Duodenal mucosa (tissue), 2 donors: Measurements from ENCODE around the gene IPO11.
"Not testable (repeated sequence)": the region's sequence is repeated elsewhere in the genome, so short reads cannot be mapped to it uniquely, and the experiment has no call there.

Source experiments
- H3K27ac ChIP-seq: one replicate; pipeline ENCODE4 v1.7.0; 2013; ENCODE audit warnings: low read depth, low read length
- H3K27me3 ChIP-seq, 2 donors: one replicate each; pipeline ENCODE4 v1.7.0; 2013; ENCODE audit warnings: low read length in 2 of 2, control low read depth in 1 of 2; ENCODE audit not compliant: insufficient read depth in 2 of 2, control insufficient read depth in 1 of 2
- H3K36me3 ChIP-seq, 2 donors: one replicate each; pipeline ENCODE4 v1.7.0; 2013; ENCODE audit warnings: low read length in 2 of 2, control low read depth in 1 of 2; ENCODE audit not compliant: insufficient read depth in 2 of 2, control insufficient read depth in 1 of 2
- H3K4me1 ChIP-seq, 2 donors: one replicate each; pipeline ENCODE4 v1.7.0; 2013; ENCODE audit warnings: low read length in 2 of 2, control low read depth in 1 of 2; ENCODE audit not compliant: insufficient read depth in 2 of 2, control insufficient read depth in 1 of 2
- H3K4me3 ChIP-seq, 2 donors: one replicate each; pipeline ENCODE4 v1.7.0; 2013; ENCODE audit warnings: low read length in 2 of 2, low read depth in 1 of 2
- H3K9ac ChIP-seq, 2 donors: one replicate each; pipeline ENCODE4 v1.7.0; 2013; ENCODE audit warnings: low read length in 2 of 2, low read depth in 1 of 2
- H3K9me3 ChIP-seq, 2 donors: one replicate each; pipeline ENCODE4 v1.7.0; 2013; ENCODE audit warnings: low read length in 2 of 2, control low read depth in 1 of 2; ENCODE audit not compliant: control insufficient read depth in 1 of 2

Gene IPO11

DNA sequence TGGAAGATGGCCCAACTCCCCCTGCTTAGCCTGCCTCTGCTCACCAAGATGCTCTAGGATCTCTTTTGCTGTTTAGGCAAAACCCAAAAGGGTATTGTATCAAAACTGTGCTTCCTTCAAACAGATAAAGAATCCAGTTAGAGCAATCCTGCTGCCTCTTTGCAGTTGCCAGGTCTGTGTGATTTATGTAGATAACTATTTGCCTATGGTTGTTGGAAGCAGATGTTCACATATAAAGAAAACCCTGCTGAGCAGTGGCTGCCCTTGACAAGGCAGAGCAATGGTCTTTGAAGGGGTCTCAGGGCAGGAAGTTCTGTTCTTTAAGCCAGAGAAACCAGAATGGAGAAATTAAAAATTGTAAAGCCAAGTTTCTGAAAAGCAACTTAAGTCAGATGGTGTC is 234.7 kb downstream of the IPO11 start:
- Histone ChIP-seq H3K36me3 (no peaks in the 10 kb centered on the region), H3K4me3 (no peak overlapping the region), H3K4me1 (no peaks in the 10 kb centered on the region), H3K9ac (no peak overlapping the region), H3K27ac (no peak overlapping the region), H3K27me3 (no peaks in the 10 kb centered on the region), H3K9me3 (no peaks in the 10 kb centered on the region)

DNA sequence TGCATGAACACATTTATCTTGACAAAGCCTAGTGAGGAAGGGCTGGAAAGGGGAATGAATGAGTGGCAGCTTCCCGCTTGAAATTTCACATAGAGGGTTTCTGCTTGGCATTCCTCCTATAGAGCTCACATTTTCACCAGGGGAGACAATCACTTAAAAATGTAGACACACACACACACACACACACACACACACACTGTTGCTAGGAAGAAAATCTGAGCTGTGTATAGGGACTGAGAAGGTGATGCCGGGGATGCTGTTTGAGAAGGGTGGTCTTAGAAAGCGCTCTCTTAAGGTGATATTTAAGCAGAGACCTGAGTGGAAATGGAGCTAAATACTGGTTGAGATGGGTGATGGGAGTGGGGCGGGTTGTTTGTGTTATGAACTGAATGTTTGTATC is 236.5 kb downstream of the IPO11 start:
- no peaks in the 10 kb centered on the region for H3K4me1 ChIP-seq
- no peaks in the 10 kb centered on the region for H3K36me3 ChIP-seq
- no peaks in the 10 kb centered on the region for H3K27me3 ChIP-seq
- H3K9me3 ChIP-seq, result no peaks in the 10 kb centered on the region
- H3K4me3 ChIP-seq, result no peak overlapping the region
- H3K9ac ChIP-seq, result no peak overlapping the region
- H3K27ac ChIP-seq, result no peak overlapping the region

DNA sequence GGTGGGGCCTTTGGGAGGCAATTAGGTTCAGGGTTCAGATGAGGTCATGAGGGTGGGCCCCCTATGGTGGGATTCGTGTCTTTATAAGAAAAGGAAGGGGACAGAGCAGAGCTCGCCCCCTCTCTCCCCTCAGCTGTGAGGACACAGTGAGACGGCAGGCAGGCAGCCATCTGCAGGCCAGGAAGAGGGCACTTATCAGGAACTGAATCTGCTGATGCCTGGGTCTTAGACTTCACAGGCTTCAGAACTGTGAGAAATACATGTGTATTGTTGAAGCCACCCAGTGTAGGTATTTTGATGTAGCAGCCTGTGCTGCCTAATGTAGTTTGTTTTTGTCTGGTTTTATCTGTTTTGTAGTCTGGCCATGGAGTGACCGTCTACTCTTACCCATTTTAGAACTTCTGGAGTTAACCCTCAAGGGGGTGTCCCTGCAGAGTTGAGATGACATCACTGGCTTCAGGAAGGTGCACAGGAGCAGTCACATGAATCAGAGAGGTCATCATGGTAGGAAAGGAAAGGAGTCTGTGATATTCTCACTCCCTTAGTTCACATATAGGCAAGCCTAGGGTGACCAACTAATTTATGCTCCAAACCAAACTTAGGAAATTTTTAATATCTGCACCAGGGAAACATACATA is 237.0 kb downstream of the IPO11 start:
- H3K27ac ChIP-seq, result no peak overlapping the region
- no peak overlapping the region for H3K4me3 ChIP-seq
- no peak overlapping the region for H3K9ac ChIP-seq
- H3K4me1 ChIP-seq, result no peaks in the 10 kb centered on the region
- H3K27me3 ChIP-seq, result no peaks in the 10 kb centered on the region
- no peaks in the 10 kb centered on the region for H3K9me3 ChIP-seq
- no peaks in the 10 kb centered on the region for H3K36me3 ChIP-seq

DNA sequence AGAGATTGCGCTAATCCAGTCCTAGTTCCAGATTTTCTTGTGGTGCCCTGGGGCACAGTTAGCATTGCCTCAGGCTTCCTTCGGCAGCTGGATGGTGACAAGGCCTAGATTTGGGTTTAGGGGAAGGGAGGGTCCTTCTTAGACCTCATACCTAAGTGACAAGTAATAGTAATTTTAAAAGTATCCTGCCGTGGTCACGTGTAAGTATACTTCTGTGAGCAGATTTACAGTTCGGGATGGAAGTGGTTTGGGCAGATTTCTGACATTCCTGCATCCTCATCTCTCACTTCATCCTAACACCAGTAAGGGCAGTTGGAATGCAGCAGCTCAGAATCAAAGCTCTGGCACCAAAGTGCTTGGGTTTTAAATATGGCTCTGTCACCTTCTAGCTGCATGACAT is 237.6 kb downstream of the IPO11 start:
- Histone ChIP-seq H3K4me3 (no peak overlapping the region), H3K9ac (no peak overlapping the region), H3K36me3 (no peaks in the 10 kb centered on the region), H3K27ac (no peak overlapping the region), H3K9me3 (no peaks in the 10 kb centered on the region), H3K27me3 (no peaks in the 10 kb centered on the region), H3K4me1 (no peaks in the 10 kb centered on the region)

DNA sequence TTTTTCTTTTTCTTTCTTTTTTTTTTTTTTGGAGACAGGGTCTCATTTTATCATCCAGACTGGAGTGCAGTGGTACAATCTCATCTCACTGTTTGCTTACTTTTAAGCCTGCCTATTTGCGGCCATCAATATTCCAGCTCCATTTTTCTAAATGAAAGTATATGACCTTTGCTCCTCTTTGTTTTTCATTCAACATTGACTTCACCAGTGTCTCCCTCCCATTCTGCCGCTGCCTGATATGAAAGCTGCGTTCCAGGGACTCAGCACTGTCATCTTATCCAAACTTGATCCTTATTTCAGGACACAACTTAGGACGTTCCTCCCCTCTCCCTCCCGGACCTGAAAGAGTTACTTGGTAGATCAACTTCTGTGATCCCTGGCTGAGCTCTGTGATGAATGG is 239.7 kb downstream of the IPO11 start:
- Histone ChIP-seq H3K4me3 (no peak overlapping the region), H3K9ac (no peak overlapping the region), H3K9me3 (no peaks in the 10 kb centered on the region), H3K27ac (no peak overlapping the region), H3K4me1 (no peaks in the 10 kb centered on the region), H3K27me3 (no peaks in the 10 kb centered on the region), H3K36me3 (no peaks in the 10 kb centered on the region)

DNA sequence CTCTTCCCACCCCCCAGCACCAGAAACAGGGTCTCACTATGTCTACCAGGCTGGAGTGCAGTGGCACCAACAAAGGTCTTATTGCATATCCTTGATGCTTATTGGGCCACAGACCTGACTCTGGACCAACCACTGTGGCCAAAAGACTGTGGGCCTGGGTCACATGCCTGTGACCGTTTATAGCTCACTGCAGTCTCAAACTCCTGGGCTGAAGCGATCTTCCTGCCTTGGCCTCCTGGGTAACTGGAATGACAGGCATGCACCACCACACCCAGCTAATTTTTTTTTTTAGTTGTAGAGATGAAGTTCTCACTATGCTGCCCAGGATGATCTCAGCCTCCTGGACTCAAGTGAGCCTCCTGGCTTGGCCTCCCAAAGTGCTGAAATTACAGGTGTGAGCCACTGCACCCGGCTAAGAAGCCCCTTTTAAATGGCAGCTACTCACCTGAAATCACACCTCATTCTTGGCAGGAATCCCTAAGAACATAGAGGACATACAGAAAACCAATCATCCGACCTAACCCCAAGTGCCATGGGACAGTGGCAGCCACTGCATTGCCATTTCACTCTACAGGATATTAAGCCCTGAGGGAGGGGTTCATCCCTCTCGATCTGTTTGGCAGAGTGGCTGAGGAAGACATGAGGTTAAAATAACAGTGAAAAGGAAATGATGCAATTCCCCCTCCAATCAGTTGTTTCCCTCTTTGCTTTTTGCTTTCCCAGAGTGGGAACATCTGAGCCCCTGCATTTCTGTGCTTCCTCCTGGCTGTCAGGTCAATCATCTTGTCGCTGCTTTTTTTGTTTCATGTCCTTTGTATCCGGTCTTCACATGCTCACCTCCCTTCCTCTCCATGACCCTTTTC is 240.7 kb downstream of the IPO11 start:
- no peak overlapping the region for H3K9ac ChIP-seq
- no peak overlapping the region for H3K4me3 ChIP-seq
- H3K9me3 ChIP-seq, result no peaks in the 10 kb centered on the region
- H3K27me3 ChIP-seq, result no peaks in the 10 kb centered on the region
- no peak overlapping the region for H3K27ac ChIP-seq
- H3K4me1 ChIP-seq, result no peaks in the 10 kb centered on the region
- no peaks in the 10 kb centered on the region for H3K36me3 ChIP-seq

DNA sequence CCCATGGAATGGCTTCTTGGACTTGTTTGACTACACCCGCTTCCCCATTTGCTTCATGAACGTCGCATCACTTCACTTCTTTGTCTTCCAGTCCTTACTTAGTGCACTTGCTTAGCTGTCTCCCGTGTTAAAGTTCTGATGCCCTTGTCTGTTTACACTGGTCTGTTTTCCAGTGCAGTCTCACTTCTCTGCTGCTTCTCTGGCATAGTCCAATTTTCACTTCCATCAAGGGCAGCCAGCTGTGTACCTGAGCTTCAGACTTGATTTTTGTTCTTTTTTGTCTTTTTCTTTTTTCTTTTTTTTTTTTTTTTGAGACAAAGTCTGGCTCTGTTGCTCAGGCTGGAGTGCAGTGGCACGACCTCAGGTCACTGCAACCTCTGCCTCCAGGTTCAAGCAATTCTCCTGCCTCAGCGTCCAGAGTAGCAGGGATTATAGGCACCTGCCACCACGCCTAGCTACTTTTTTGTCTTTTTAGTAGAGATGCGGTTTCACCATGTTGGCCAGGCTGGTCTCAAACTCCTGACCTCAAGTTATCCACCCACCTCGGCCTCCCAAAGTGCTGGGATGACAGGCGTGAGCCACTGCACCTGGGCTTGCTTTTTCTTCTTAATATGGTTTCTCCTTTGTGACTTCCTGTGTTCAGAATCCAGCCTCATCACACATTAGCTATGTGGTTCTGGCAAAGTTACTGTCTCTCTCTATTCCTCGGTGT is 241.5 kb downstream of the IPO11 start:
- Histone ChIP-seq H3K27ac (no peak overlapping the region), H3K27me3 (no peaks in the 10 kb centered on the region), H3K4me3 (no peak overlapping the region), H3K9ac (no peak overlapping the region), H3K4me1 (no peaks in the 10 kb centered on the region), H3K9me3 (no peaks in the 10 kb centered on the region), H3K36me3 (no peaks in the 10 kb centered on the region)

DNA sequence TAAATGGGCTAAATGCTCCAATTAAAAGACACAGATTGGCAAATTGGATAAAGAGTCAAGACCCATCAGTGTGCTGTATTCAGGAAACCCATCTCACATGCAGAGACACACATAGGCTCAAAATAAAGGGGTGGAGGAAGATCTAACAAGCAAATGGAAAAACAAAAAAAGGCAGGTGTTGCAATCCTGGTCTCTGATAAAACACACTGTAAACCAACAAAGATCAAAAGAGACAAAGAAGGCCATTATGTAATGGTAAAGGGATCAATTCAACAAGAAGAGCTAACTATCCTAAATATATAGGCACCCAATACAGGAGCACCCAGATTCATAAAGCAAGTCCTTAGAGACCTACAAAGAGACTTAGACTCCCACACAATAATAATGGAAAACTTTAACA is 245.2 kb downstream of the IPO11 start:
- H3K9me3 ChIP-seq, H3K9ac ChIP-seq, H3K27ac ChIP-seq, H3K36me3 ChIP-seq, H3K4me3 ChIP-seq, H3K27me3 ChIP-seq, H3K4me1 ChIP-seq: not testable (repeated sequence)

DNA sequence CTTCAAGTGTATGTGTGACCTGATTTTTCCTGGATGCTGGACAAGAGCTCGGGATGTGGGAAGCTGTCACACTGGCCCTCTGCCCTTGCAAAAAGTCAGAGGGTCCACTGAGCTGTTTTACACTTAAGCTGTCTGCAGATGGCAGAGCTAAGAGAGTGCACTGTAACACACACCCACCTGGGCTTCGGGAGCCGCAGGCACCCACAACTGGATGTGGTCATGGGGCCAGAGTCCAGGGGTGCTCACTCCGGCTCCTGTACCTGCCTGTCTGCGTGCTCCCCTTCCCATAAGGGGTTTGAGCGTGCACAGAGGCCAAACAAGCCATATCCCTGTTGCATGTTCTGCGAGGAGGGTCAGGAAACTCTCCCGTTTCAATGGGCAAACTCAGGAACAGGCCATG is 248.6 kb downstream of the IPO11 start:
- no peak overlapping the region for H3K27ac ChIP-seq
- no peak overlapping the region for H3K9ac ChIP-seq
- no peaks in the 10 kb centered on the region for H3K9me3 ChIP-seq
- H3K4me3 ChIP-seq, result no peak overlapping the region
- no peaks in the 10 kb centered on the region for H3K4me1 ChIP-seq
- no peaks in the 10 kb centered on the region for H3K27me3 ChIP-seq
- H3K36me3 ChIP-seq, result no peaks in the 10 kb centered on the region

DNA sequence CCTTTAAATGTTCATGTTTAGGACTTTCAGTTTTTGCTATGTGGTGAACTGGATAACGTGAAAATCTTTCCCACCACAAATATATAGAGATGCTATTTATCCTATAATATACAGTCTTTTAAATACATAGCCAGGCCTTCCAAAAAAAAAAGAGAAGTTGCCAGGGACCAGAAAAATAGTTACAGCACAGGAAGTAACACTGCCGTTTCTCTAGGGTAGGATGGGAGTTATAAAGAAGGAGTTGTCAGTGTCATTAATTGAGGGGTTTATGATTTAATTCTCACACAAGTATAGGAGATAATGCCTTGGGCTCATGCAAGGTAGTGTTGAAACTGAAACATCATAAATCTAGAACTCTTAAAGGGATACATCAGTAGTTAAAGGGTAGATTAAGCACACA is 250.0 kb downstream of the IPO11 start:
- no peaks in the 10 kb centered on the region for H3K4me1 ChIP-seq
- H3K9ac ChIP-seq, result no peak overlapping the region
- no peak overlapping the region for H3K4me3 ChIP-seq
- H3K36me3 ChIP-seq, result no peaks in the 10 kb centered on the region
- H3K9me3 ChIP-seq, result no peaks in the 10 kb centered on the region
- no peak overlapping the region for H3K27ac ChIP-seq
- no peaks in the 10 kb centered on the region for H3K27me3 ChIP-seq
